NCI-H2196 treated with DMSO at 0.1 percent for 48 hours (cell line): ENCODE data around the gene REEP6.
A peak's percentile ranks its signal among the peaks of the same experiment; 100 is the strongest.
"Not testable (repeated sequence)": the region's sequence is repeated elsewhere in the genome, so short reads cannot be mapped to it uniquely, and the experiment has no call there.

Experiments used
- DNase-seq: peaks from one replicate; lab custom pipeline; 2025; ENCODE audit not compliant: unreplicated experiment; lab: John Stamatoyannopoulos, UW

The REEP6 gene

DNA sequence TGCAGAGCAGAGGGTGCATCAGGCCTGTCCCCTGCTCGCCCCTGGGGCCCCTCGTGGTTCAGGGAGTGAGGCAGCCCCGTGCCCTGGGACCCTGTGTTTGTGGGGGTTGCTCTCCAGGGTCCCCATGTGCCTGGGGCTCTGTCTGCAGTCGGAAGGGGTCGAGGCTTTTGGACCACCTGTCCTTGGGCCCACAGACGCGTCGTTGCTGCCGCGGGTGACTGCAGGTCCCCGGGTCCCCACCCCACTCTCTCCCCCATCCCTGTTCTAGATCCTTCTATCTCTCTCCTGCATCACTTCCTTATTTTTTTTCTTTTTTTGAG lies 2.7 kb upstream of the REEP6 start:
- DNase-seq, result no peak

DNA sequence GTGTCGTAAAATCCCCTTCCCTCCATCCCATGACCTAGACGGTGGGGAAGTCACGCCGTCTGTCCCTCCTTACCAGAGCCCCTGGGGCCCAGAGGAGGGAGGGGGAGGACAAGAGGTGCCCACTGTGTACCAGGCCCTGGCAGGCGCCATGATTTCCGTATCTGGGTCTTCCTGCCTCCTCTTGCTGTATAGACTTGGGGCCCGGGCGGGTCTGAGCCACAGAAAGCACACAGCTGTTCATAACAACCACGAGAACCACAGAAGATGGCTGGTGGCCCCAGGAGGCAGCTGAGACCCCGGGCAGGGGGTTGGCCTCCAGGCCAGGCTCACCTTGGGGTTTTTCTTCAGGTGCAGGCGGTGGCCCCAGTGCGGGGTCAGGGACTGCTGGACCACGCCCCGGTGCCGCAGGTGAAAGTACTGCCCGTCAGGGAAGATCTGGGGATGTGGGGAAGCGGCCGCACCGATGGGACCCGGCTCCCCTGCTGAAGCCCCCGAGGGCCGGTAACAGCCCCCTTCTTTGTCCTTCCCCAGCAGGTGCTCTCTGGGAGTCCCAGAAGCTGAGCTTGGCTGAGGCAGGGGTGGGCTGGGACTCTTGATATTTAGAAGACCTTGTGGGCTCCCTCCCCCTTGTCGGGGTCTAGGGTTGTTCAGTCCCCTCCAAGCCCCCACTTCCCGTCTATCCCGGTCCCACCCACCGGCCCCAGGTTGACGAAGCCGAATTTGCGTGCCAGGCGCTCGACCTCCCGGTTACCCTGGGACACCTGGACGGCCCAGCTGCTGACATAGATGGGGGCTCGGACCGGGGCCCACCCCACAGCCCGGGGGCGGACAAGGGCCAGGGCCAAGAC lies 1.3 kb upstream of the REEP6 start:
- no peak for DNase-seq

- DNase-seq, result peak; percentile 100
These were observed 469 bp upstream of the REEP6 start, which contains the start of gene PCSK4 for GRCh38 chr19:1490311-1491113. PCSK4 (minus strand) TSS chr19:1490350; CDS start chr19:1490346, 4 bp downstream.

DNA sequence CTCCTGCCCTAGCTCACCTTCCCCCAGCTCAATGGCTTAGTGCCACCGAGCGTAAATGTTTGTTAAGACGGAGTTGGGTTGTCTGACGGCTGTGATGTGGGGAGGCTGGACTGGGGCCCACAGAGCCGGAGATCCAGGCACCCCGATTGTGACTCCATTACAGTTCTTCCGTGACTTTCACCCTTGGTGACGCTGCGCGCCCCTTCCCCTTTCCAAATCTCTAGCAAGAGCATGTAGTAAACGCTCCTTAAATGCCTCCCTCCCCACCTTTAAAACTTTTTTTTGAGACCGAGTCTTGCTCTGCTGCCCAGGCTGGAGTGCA lies 829 bp downstream of the REEP6 start:
- DNase-seq, result no peak

- no peak for DNase-seq
These were observed 1.6 kb downstream of the REEP6 start for GRCh38 chr19:1492474-1493006.

GRCh38 chr19:1494115-1494815 lies 3.3 kb downstream of the REEP6 start:
- no peak for DNase-seq

DNA sequence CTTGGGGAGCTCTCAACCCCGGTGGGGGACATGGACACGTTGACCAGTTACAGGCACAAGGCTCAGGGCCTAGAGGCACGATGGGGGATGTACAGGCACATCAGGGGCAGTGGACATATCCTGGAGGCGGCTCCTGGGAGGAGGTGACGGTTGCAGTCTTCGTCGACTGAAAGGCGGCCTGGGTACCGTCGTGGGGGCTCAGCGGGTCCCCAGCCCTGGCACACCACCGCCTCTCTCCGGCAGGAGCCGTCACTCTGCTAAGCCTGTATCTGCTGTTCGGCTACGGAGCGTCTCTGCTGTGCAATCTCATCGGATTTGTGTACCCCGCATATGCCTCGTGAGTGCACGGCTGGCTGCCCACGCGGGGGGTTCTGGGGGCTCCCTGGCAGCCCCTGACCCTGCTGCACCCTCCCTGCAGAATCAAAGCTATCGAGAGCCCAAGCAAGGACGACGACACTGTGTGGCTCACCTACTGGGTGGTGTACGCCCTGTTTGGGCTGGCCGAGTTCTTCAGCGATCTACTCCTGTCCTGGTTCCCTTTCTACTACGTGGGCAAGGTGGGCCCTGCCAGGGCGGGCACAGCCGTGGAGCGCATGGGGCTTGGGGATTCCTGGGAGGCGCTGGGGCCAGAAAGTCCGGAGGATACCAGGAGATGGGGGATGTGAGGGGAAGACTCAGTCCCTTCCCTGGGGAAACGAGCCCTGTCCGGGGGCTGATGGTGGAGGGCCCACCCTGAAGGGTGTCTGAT lies 4.2 kb downstream of the REEP6 start:
- no peak for DNase-seq

DNA sequence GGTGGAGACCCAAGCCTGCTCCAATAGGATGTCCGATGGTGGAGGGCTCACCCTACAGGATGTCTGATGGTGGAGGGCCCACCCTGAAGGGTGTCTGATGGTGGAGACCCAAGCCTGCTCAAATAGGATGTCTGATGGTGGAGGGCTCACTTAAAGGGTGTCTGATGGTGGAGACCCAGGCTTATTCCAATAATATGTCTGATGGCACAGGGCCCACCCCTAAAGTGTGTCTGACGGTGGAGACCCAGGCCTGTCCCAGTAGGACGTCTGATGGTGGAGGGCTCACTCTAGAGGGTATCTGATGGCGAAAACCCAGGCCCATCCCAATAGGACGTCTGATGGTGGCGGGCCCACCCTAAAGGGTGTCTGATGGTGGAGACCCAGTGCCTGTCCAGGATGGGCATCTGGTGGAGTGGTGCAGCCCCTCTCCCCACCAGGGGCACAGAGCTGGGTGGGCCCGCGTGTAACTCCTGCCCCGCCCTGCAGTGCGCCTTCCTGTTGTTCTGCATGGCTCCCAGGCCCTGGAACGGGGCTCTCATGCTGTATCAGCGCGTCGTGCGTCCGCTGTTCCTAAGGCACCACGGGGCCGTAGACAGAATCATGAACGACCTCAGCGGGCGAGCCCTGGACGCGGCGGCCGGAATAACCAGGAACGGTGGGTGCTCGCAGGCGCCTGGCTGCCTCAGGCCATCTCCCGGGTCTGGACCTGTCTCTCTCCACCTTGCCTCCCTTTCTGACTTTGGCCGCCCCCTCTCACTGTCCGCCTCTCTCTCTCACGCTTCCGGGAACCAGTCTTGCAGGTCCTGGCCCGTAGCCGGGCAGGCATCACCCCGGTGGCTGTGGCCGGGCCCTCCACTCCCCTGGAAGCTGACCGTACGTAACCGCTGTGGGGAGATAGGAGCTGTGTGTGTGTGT lies 5.1 kb downstream of the REEP6 start:
- no peak for DNase-seq

- no peak for DNase-seq
These were observed 6.0 kb downstream of the REEP6 start for GRCh38 chr19:1496714-1497577.

DNA sequence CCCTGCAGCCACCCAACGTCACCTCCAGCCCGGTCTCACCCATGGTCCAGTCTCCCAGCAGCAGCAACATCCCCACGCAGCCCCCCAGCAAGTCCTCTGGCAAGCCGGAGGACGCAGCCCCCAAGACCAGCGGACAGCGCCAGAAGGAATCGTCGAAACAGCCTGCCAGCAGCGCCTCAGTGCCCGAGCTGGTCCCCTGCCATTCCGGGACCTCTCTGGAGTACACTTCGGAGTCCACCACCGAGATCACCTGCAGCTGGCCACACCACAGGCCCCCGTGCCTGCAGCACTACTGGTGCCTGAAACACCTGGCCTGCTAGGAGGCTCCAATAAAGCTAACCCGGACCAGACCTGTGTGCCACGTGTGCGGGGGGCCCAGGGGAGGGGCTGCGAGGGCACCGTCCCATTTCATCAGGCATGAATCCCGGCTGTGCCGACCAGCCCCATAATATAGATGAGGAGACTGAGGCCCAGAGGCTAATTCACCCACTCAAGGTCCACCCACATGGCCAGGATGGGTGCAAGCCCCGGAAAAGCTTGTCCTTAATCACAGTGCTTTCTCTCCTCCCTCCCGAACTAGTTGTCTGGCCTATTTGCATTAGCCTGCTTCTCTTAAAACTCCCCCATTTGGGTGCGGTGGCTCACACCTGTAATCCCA lies 6.7 kb downstream of the REEP6 start:
- DNase-seq, result no peak

DNA sequence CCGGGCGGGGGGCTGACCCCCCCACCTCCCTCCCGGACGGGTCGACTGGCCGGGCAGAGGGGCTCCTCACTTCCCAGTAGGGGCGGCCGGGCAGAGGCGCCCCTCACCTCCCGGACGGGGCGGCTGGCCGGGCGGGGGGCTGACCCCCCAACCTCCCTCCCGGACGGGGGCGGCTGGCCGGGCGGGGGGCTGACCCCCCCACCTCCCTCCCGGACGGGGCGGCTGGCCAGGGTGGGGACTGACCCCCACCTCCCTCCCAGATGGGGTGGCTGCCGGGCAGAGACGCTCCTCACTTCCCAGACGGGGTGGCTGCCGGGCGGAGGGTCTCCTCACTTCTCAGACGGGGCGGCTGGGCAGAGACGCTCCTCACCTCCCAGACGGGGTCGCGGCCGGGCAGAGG lies 8.2 kb downstream of the REEP6 start:
- DNase-seq, result not testable (repeated sequence)

GRCh38 chr19:1501200-1501595 lies 10.2 kb downstream of the REEP6 start:
- no peak for DNase-seq

DNA sequence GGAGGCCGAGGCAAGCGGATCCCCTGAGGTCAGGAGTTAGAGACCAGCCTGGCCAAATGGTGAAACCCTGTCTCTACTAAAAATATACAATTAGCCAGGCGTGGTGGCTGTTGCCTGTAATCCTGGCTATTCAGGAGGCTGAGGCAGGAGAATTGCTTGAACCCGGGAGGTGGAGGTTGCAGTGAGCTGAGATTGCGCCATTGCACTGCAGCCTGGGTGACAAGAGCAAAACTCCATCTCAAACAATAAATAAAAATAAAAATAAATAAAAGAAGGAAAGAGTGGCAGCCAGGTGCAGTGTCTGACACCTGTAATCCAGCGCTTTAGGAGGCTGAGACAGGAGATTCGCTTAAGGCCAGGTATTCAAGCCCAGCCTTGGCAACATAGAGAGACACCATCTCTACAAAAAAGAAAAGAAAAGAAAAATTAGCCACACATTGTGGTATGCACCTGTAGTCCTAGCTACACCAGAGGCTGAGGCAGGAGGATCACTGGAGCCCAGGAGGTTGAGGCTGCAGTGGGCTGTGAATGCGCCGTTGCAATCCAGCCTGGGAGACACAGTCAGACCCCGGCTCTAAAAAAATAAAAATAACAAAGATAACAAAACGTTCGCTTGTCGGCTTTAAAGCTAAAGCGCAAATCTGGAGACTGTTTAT lies 11.6 kb downstream of the REEP6 start:
- DNase-seq, result no peak

DNA sequence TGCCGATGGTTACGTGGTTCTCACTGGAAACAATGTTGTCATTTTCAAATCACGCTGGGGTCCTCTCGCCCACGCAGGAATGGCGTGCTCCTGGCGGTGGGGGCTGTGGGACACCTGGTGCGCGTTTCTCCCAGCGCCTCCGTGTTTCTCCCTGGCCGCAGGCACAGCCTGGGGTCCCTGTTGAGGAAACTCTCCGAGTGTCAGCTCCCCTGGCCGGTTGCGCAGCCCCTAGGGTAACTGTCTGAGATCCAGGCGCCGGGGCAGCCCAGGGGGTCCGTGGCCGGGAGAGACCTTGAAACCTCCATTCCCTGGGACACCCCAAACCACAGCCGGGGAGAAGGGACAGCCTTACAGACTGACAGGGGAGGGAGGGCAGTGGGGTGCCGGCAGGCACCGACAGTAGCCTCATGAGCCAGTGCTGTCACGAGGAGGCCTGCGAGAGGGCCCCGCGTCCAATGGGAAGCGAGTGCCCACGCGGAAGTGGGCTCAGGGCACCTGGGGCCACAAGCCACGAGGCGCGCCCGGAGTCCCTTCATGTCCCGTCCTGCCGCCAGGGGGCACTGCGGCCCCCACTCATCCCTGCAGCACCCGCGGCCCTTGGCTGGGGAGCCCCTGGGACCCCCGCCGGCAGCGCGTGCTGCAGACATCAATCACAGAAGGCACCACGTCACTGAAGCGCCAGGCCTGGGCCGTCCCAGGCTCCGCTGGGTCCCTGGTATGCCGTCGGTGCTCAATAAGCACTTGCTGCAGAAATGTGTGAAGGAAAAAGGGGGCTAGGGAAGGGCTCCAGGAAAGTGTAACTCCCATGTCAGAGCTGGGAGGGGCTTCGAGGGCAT lies 12.3 kb downstream of the REEP6 start:
- DNase-seq, result no peak

DNA sequence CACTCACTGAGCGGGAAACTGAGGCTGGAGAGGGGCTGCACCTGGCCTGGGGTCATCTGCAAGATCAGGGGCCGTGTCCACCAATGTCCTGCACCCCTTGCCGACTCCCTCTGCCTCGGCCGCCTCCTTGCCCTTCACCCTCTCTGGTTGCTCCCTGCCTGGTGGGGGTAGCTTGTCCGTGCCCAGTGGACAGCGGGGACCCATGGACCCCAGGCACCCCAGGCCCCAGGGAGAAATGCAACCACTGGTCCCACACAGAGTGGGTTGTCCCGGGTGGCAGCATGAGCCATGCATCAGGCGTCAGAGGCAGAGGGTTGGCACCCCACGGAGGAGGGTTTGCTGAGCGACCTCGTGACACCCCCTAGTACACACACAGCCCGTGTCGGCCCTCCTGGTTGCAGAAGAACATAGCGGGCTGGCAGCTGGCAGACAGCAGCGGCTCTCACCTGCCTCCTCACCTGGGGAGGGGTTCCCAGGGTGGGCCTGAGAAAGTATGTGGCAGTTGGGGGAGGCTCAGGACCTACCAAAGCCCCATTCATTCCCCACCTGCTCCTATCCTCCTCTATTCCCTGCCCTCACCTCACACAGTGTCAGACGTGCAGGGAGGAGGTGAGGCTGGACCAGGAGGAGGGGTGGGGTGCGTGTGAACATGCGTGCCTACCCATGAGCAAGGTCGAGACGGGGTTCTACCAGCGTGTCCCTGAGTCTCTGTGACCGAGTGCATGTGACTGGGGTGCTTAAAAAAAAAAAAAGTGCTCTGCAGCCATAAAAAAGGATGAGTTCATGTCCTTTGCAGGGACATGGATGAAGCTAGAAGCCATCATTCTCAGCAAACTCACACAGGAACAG lies 13.2 kb downstream of the REEP6 start:
- no peak for DNase-seq

GRCh38 chr19:1505012-1505411 lies 14.0 kb downstream of the REEP6 start:
- DNase-seq, result no peak
